Uterus (tissue), 4 donors: ENCODE results near the gene HOXA11. TPM values are rescaled to one million over a fixed set of nuclear protein-coding genes. Genes with fewer than 3 reads are reported as not detected.
A peak's percentile ranks its signal among the peaks of the same experiment; 100 is the strongest.

Experiments used
- DNase-seq, 2 donors: peaks; one replicate each; pipeline ENCODE4 v3.0.0-alpha.2; 2019 to 2020
- H3K27ac ChIP-seq, 2 donors: fragments of 200-600 bp; sonication (generic); 1 replicate in 1 of 2; 2 replicates in 1 of 2; pipeline ENCODE4 v1.5.1; 2016 to 2018
- H3K27me3 ChIP-seq, 2 donors: fragments of 200-600 bp; sonication (generic); one replicate each; pipeline ENCODE4 v1.5.1; 2018 to 2019; ENCODE audit warnings: control low read depth in 1 of 2
- H3K36me3 ChIP-seq, 2 donors: fragments of 200-600 bp; sonication (generic); one replicate each; pipeline ENCODE4 v1.5.1; 2019; ENCODE audit warnings: control low read depth in 1 of 2
- H3K4me1 ChIP-seq, 2 donors: fragments of 200-600 bp; sonication (generic); one replicate each; pipeline ENCODE4 v1.5.1; 2018 to 2019; ENCODE audit warnings: control low read depth in 1 of 2
- H3K4me3 ChIP-seq, 2 donors: fragments of 200-600 bp; sonication (generic); 1 replicate in 1 of 2; 2 replicates in 1 of 2; pipeline ENCODE4 v1.5.1; 2018 to 2019; ENCODE audit warnings: mild to moderate bottlenecking in 1 of 2
- H3K9me3 ChIP-seq, 2 donors: fragments of 200-600 bp; sonication (generic); one replicate each; pipeline ENCODE4 v1.5.1; 2019; ENCODE audit warnings: control low read depth in 1 of 2
- POLR2A ChIP-seq, 2 donors: fragments of 450-650 bp; IDR thresholded peaks; one replicate each; pipeline ENCODE4 v1.6.1; 2016; ENCODE audit warnings: antibody characterized with exemption in 2 of 2, mild to moderate bottlenecking in 1 of 2, moderate library complexity in 1 of 2
- intact Hi-C: fragments of 100-400 bp; cut with DNase I; formaldehyde crosslinking; loops from one replicate; pipeline ENCODE4 v1.15.1; 2023; ENCODE audit warnings: low total_unique reads
- total RNA-seq, 4 donors: library from RNA; depleted of rRNA in 3 of 4; stranded (reverse); fragments of >200 nt in 3 of 4; gene quantifications; one replicate each; pipeline versions ENCODE4 v1.1.0 to v1.2.4, GENCODE V29; 2014 to 2023
- TF ChIP-seq, protein P1 (sequence below), 4 experiments: fragments of 200-600 bp in 2 of 4; fragments of 450-650 bp in 2 of 4; sonication (generic) in 2 of 4; IDR thresholded peaks; one replicate each; pipeline ENCODE4 v1.5.1; 2016 to 2019; ENCODE audit warnings: antibody characterized with exemption in 4 of 4, mild to moderate bottlenecking in 2 of 4, moderate library complexity in 1 of 4
- donor health status: DM: yes; HTN: yes; CAD: no.

The HOXA11 gene
- total RNA-seq, 4 donors from 2014 or later, result 32.4 to 82.0 (median 57.8) TPM

DNA sequence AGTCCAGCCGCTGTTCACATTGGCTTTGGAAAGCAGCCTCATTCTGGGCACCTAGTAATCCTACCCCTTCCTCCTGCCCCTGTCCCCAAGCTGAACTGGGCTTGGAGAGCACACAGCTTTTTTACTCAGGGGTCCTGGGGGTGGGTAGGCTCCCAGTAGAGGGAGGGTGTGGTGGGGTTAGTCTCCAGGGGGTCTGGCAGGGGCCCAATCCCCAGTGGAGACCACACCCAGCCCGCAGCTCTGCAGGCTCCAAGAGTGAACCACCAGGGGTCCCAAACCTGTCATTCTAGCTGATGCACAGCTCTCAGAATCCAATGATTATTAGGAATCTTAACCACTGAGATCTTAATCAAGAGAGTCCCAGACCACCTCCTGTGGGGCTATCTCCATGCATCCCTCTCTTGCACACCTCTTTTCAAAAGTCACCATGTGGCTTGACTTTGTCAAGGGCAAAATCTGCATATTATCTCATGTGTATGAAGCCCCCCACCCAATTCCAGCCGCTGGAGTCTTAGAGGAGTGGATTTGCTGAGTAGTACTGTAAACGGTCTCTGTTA is 2.7 kb downstream of the HOXA11 start:
- no peaks in the 10 kb centered on the region for H3K27me3 ChIP-seq
- H3K4me3 ChIP-seq, result peak overlapping the region; percentile 56 to 79

GRCh38 chr7:27181795-27182275 is 3.2 kb downstream of the HOXA11 start:
- intact Hi-C loops, result loop anchor here (5.0 kb wide), 1 partner anchor 1325 kb away; no protein-coding TSS in a partner anchor
- Histone ChIP-seq H3K4me3 (peak overlapping the region; percentile 56 to 79), H3K27ac (peak overlapping the region; percentile 94 to 96), H3K9me3 (no peaks in the 10 kb centered on the region), H3K36me3 (no peaks in the 10 kb centered on the region), H3K4me1 (no peaks in the 10 kb centered on the region), H3K27me3 (no peaks in the 10 kb centered on the region)
- TF ChIP-seq, protein P1, sequence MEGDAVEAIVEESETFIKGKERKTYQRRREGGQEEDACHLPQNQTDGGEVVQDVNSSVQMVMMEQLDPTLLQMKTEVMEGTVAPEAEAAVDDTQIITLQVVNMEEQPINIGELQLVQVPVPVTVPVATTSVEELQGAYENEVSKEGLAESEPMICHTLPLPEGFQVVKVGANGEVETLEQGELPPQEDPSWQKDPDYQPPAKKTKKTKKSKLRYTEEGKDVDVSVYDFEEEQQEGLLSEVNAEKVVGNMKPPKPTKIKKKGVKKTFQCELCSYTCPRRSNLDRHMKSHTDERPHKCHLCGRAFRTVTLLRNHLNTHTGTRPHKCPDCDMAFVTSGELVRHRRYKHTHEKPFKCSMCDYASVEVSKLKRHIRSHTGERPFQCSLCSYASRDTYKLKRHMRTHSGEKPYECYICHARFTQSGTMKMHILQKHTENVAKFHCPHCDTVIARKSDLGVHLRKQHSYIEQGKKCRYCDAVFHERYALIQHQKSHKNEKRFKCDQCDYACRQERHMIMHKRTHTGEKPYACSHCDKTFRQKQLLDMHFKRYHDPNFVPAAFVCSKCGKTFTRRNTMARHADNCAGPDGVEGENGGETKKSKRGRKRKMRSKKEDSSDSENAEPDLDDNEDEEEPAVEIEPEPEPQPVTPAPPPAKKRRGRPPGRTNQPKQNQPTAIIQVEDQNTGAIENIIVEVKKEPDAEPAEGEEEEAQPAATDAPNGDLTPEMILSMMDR (IDR thresholded peaks at IDR 0.05), result no peak
- TF ChIP-seq POLR2A (IDR thresholded peaks at IDR 0.05), result no peak
- DNase-seq, result peak; percentile 43 to 47

More for the DNA sequence above, 2.7 kb downstream of the HOXA11 start:
- H3K4me1 ChIP-seq, result no peaks in the 10 kb centered on the region
- peak overlapping the region; percentile 94 to 96 for H3K27ac ChIP-seq
- no peaks in the 10 kb centered on the region for H3K36me3 ChIP-seq
- no peaks in the 10 kb centered on the region for H3K9me3 ChIP-seq
- TF ChIP-seq POLR2A (IDR thresholded peaks at IDR 0.05), result no peak
- TF ChIP-seq, protein P1 (IDR thresholded peaks at IDR 0.05), result no peak
- DNase-seq, result peak; percentile 26 to 35
- intact Hi-C loops, result loop anchor here (5.0 kb wide), 1 partner anchor 1325 kb away; no protein-coding TSS in a partner anchor

- no peaks in the 10 kb centered on the region for H3K9me3 ChIP-seq
- H3K27ac ChIP-seq, result peak overlapping the region; percentile 94 to 96
- H3K27me3 ChIP-seq, result no peaks in the 10 kb centered on the region
- peak; percentile 51 to 62 for DNase-seq
- no peaks in the 10 kb centered on the region for H3K4me1 ChIP-seq
- no peaks in the 10 kb centered on the region for H3K36me3 ChIP-seq
- TF ChIP-seq, protein P1 (IDR thresholded peaks at IDR 0.05), result no peak
- peak; percentile 10 to 12 for TF ChIP-seq POLR2A (IDR thresholded peaks at IDR 0.05)
- H3K4me3 ChIP-seq, result peak overlapping the region; percentile 66 to 79
- intact Hi-C loops, result loop anchor here (5.0 kb wide), 1 partner anchor 1323 kb away; no protein-coding TSS in a partner anchor
Observed at GRCh38 chr7:27180431-27181420, 4.3 kb downstream of the HOXA11 start.

DNA sequence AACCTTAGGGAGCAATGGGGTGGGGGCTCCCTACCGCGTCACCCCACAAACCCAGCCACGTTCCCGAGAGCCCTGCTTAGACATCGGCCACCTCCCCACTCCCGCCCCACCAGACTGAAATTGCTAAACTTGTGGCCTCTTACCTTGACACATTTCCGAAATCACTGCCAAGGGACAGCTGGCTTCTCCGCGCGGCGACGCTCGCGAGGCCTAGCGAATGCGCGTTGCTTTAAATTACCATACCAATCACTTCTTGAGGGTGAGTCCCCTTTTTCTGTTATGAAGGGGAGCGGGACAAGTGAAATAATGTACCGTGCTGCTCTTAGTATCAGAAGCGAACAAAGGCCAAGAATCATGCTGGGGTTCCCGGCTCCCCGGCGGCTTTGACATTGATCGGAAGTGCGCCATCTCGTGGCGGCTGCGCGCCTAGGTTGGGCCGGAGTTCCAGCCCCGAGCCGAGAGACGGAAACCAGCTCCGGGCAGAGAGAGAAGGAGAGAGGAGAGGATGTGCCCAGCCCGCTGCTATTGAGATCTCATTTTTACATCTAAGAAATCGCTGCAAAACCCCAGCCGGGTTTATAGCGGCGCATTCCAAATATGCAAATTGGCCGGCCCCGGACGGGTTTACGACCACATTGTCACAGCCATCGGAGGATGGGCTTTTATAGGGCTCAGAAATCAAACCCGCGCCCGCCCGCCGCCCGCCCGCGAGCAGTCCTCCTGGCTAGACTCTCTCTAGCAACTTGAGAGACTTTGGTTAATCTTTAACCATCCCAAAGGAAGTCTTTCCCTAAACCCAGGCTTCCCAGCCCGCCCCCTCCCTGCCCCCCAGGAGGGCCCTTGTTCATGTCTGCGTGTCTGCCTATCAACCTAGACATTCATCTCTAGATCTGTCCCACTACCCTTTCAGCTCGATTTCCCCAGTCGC is 5.3 kb downstream of the HOXA11 start:
- no peaks in the 10 kb centered on the region for H3K27me3 ChIP-seq
- H3K36me3 ChIP-seq, result no peaks in the 10 kb centered on the region
- H3K27ac ChIP-seq, result peak overlapping the region; percentile 94 to 96
- TF ChIP-seq, protein P1 (IDR thresholded peaks at IDR 0.05), result peak; percentile 68 to 94 (median 84)
- peak in 1 of 2 donors; percentile 52 for TF ChIP-seq POLR2A (IDR thresholded peaks at IDR 0.05)
- DNase-seq, result peak; percentile 86 to 90
- H3K9me3 ChIP-seq, result no peaks in the 10 kb centered on the region
- H3K4me1 ChIP-seq, result no peaks in the 10 kb centered on the region
- H3K4me3 ChIP-seq, result peak overlapping the region; percentile 58 to 66
- intact Hi-C loops, result loop anchor here (5.0 kb wide), 1 partner anchor 1322 kb away; no protein-coding TSS in a partner anchor
